Large intestine (tissue), 12 donors: ENCODE data around the gene FNDC8. TPM values are rescaled to one million over a fixed set of nuclear protein-coding genes. Genes with fewer than 3 reads are reported as not detected.

Experiments used
- DNase-seq, 2 donors: peaks; one replicate each; pipeline versions ENCODE4 v3.0.0 to v3.0.0-alpha.2; 2013
- H3K27ac ChIP-seq: one replicate; pipeline ENCODE4 v1.5.1; 2013; ENCODE audit warnings: low read length
- H3K27me3 ChIP-seq: 2 replicates; pipeline ENCODE4 v1.6.1; 2013; ENCODE audit warnings: low read length; ENCODE audit not compliant: control insufficient read depth, insufficient read depth
- H3K36me3 ChIP-seq: 2 replicates; pipeline ENCODE4 v1.6.1; 2013; ENCODE audit warnings: low read length; ENCODE audit not compliant: control insufficient read depth, insufficient read depth
- H3K4me1 ChIP-seq: one replicate; pipeline ENCODE4 v1.6.1; 2013; ENCODE audit warnings: low read length; ENCODE audit not compliant: control insufficient read depth, insufficient read depth
- H3K4me3 ChIP-seq: one replicate; pipeline ENCODE4 v1.5.1; 2013; ENCODE audit warnings: low read length
- H3K9me3 ChIP-seq: one replicate; pipeline ENCODE4 v1.6.1; 2013; ENCODE audit warnings: mild to moderate bottlenecking, low read depth, low read length, moderate library complexity; ENCODE audit not compliant: control insufficient read depth
- WGBS: methylation state at CpG from one replicate; pipeline ENCODE4 v1.1.5; 2013; ENCODE audit warnings: low lambda C conversion rate; ENCODE audit not compliant: insufficient coverage; 5-methylcytosine and 5-hydroxymethylcytosine counted together
- long read RNA-seq, 11 donors: transcript quantifications; one replicate each; lab custom pipeline, GENCODE V29; 2026
- polyA plus RNA-seq: library from polyadenylated mRNA; unstranded; fragments of 120-200 nt; gene quantifications from one replicate; pipeline ENCODE4 v1.2.1, GENCODE V29; 2013

Gene FNDC8
- polyA plus RNA-seq, result 0.07 TPM
- long read RNA-seq, donor 1, result 0 reads
- long read RNA-seq, donor 2, result 0 reads
- long read RNA-seq, donor 3, result 0 reads
- long read RNA-seq, donor 4, result 0 reads
- long read RNA-seq, donor 5, result 0 reads
- long read RNA-seq, donor 6, result 0 reads
- long read RNA-seq, donor 7, result 0 reads
- long read RNA-seq, donor 8, result 0 reads
- long read RNA-seq, donor 9, result 0 reads
- long read RNA-seq, donor 10, result 0 reads
- long read RNA-seq, donor 11, result 0 reads

DNA sequence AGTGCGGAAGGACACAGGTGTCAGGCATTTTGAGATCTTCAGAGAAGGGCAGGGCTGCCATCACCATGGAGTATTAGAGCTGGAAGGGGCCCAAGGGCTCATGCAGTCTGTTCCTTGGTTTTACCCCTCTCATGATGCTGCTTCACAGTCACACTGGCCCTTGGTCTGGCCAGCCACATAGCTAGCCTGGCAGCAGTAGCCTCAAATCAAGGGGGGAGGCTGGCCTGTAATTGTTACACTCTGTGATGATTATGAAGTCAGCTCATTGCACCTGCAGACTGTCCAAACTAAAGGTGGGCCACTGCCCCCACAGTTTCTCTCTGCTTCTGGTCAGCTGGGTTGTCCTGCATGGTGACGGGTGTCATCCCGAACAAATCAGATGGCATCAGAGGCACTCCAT is at the start of gene FNDC8:
TSS of gene FNDC8 (plus strand) at position 301 of the 400 bp plus-strand sequence. CDS start at position 380, 79 bp downstream.
- no peaks in the 10 kb centered on the region for H3K27me3 ChIP-seq
- DNase-seq, result no peak
- WGBS, result no CpG with 5 or more reads among the region's 3 CpGs
- H3K4me3 ChIP-seq, result no peak within 1 kb of the TSS
- H3K9me3 ChIP-seq, result no peaks in the 10 kb centered on the region
- H3K36me3 ChIP-seq, result no peaks in the 10 kb centered on the region
- peaks cover 2% of the 10 kb centered on the region for H3K4me1 ChIP-seq
- H3K27ac ChIP-seq, result no peak within 1 kb of the TSS

DNA sequence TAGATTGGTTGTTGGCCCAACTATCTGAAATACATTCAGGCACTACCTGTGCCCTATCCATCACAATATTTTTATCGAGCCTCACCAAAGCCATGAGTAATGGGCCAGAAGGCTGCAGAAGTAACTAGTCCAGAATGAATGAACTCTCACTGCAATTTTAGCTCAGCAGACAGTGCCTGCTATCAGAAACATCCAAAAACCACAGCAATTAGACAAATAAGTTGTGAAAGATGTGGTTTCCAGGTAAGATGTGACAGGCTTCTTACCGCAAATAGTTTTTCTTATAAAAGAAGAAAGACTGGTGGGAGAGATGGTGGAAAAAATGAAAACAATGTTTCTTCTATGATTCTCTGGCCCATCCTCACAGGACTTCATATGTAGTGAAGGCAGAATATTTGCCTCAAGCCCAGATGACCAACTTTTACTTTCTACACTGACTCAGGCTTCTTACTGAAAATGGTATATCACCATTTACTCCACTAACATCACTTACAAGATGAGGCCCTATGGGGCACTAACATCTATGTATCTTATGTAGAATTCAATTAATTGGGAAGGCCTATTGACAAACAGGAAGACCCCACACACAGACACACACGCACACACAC is 48.1 kb upstream of the FNDC8 start:
- Histone ChIP-seq H3K9me3 (no peaks in the 10 kb centered on the region), H3K27me3 (no peaks in the 10 kb centered on the region), H3K27ac (no peak overlapping the region), H3K4me3 (no peak overlapping the region), H3K4me1 (peaks cover 23% of the 10 kb centered on the region), H3K36me3 (no peaks in the 10 kb centered on the region)
- no peak for DNase-seq
- 100% methylated on average over 1 of the region's 3 CpGs for WGBS

DNA sequence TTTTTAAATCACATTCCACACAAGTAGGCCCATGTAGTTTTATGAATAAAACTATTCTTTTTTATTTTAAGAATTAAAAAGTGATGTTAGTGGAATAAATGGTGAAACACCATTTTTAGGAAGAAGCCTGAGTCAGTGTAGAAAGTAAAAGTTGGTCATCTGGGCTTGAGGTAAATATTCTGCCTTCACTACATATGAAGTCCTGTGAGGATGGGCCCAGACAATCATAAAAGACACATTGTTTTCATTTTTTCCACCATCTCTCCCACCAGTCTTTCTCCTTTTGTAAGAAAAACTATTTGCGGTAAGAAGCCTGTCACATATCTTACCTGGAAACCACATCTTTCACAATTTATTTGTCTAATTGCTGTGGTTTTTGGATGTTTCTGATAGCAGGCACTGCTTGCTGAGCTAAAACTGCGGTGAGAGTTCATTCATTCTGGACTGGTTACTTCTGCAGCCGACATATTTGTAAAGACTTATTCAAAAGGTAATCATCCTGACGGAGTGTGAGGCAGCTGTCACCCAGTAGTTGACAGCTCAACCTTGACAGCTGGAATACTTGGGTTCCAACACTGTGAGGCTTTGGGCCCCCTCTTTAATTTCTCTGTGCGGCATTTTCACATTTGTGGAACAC is 47.3 kb upstream of the FNDC8 start:
- no peaks in the 10 kb centered on the region for H3K36me3 ChIP-seq
- no peak overlapping the region for H3K27ac ChIP-seq
- H3K4me1 ChIP-seq, result peaks cover 17% of the 10 kb centered on the region
- no peak overlapping the region for H3K4me3 ChIP-seq
- WGBS, result 31% methylated on average over 3 of the region's 5 CpGs
- H3K9me3 ChIP-seq, result no peaks in the 10 kb centered on the region
- DNase-seq, result no peak
- H3K27me3 ChIP-seq, result no peaks in the 10 kb centered on the region

DNA sequence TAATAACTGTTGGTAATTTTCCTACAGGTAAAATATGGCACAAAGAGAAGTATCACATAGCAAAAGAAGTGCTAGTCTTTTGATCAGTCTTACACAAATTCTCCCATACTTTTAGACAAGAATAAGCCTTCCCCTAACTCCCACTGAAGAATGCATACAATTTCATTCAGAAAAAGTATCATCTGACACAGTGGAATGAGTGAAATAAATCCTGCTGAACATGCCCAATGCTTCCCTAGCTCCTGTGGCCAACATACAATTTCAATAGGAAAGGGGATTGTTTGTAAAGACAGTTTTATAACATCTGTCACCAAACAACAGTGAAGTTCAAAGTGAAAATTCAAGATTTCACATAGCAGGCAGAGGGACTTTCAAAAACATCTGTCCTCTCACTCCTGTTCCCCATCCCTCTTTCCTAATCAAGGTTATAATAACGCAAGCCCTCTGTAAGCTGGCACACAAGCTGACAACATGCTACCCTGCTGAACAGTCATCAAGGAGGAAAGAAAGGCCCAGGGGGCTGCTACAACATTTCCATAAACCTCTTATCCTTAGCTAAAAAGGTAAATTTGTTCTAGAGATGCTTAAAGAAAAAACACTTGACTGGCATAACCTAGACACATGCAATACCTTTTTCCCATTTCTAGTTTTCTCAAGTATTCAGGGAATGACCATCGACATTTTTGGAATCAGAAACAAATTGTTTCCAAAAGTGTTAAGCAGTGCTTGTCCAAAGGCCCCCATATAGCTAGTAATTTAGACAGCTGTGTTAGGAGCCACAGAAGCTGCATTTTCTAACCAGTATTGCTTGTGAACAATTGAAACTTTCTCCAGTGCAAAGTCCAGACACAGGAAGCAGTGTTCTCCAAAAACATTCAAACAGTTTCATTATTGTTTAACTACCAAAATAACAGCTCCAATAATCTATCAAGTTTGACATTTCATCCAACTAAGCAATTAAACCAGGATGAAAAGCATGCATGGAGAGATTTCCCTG is 46.4 kb upstream of the FNDC8 start:
- Histone ChIP-seq H3K4me3 (no peak overlapping the region), H3K36me3 (no peaks in the 10 kb centered on the region), H3K9me3 (no peaks in the 10 kb centered on the region), H3K27ac (no peak overlapping the region), H3K27me3 (no peaks in the 10 kb centered on the region), H3K4me1 (peaks cover 18% of the 10 kb centered on the region)
- WGBS, result 20% methylated on average over 1 of the region's 2 CpGs
- DNase-seq, result peak in 1 of 2 donors; percentile 55

DNA sequence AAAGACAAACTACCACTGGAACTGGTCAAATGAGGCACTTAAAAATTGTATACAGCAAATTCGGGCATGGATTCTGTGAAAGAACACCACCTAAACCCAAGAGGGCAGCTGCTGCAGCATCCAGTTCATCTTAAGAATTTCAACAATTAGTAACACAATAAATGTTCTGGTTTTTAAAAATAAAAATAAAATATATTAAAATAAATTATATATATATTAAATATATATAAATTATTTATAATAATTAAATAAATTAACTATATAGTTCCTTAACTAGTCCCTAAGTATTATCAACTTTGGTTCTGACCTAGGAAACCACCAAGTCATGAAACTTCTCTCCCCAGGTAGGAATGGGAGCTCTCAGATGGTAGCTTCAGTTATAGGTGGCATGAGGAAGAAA is 44.5 kb upstream of the FNDC8 start:
- DNase-seq, result no peak
- Histone ChIP-seq H3K36me3 (no peaks in the 10 kb centered on the region), H3K9me3 (no peaks in the 10 kb centered on the region), H3K27me3 (no peaks in the 10 kb centered on the region), H3K4me3 (no peak overlapping the region), H3K4me1 (peaks cover 17% of the 10 kb centered on the region), H3K27ac (no peak overlapping the region)
- no CpG with 5 or more reads among the region's 1 CpG for WGBS

DNA sequence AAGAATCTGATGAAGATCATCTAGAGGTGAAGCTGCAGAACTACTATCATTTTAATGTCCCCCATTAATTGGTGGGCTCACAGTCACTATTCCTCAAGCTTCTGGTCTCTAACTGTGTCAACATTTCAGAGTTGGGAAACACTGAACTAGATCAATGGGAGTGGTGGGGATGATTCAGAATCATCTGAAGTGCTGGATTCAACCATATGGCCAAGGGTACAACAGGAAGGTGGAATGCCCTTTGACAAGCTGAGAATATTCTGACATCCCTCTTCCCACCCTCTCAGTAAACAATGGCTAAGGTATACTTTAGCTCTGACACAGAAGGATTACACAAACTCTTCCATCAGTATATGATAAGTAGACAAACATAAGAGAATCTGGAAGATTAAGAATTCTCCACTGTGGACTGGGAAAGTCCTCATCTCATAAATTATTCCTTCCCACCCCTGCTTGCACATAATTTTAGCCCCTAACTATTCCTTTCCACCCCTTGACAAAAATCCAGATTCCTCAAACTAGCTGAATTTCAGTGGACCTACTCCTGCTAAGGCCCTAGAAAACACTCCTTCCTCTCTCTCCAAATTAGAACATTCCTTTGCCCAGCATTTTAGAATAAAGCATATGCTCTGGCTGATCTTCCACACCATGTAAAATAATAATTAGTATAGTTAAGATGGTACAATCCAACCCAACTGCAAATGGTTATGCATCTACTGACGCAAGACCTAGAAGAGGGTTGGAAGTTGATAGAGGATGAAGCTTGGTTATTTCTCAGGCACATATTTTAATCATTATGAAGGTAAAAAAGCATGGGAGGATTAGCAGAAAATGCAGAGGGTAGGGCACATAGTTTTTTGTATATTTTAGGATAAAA is 41.6 kb upstream of the FNDC8 start:
- peak; percentile 61 to 77 for DNase-seq
- peaks cover 15% of the 10 kb centered on the region for H3K4me1 ChIP-seq
- H3K36me3 ChIP-seq, result no peaks in the 10 kb centered on the region
- no peak overlapping the region for H3K4me3 ChIP-seq
- no peaks in the 10 kb centered on the region for H3K27me3 ChIP-seq
- peak overlapping the region; percentile 48 for H3K27ac ChIP-seq
- no peaks in the 10 kb centered on the region for H3K9me3 ChIP-seq
- 100% methylated on average over 1 of the region's 1 CpG for WGBS

DNA sequence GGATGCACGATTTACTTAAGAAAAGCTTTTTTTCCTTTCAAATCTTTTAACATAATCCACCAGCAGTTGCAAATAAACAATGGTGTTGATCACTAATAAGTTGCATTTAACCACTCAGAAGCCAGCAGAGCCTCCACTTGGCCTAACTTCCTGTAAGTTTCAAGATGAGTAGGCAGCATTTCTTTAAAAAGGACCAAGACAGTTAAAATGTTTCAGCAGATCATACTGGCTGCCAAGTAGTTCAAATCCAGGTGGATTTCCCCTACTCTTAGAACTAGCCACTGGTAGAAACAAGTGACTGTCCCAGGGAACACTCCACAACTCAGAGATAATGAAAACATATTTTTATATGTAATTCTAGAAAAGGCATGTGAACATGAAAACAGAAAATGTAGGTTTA is 40.9 kb upstream of the FNDC8 start:
- Histone ChIP-seq H3K4me3 (no peak overlapping the region), H3K27ac (no peak overlapping the region), H3K4me1 (peaks cover 21% of the 10 kb centered on the region), H3K27me3 (no peaks in the 10 kb centered on the region), H3K9me3 (no peaks in the 10 kb centered on the region), H3K36me3 (no peaks in the 10 kb centered on the region)
- no peak for DNase-seq
- WGBS, result 40% methylated on average over 1 of the region's 1 CpG

DNA sequence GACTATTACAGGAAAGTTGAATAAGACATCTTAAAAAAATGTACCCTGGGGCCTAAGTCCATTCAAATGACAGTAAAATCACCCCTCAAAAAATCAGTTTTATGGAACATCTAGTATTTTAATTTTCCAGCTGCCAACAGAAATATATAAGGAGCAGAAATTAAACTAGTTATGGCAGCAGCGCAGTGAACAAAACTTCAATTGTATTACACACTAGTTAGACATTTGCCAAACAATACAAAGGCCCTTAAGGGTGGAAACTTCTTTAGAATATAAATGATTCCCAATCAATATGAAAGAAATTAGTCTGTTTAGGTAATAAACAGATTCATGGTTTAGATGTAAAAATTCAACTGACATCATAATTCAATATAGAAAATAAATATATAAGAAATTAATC is 39.8 kb upstream of the FNDC8 start:
- Histone ChIP-seq H3K4me1 (peaks cover 31% of the 10 kb centered on the region), H3K36me3 (no peaks in the 10 kb centered on the region), H3K27ac (no peak overlapping the region), H3K9me3 (no peaks in the 10 kb centered on the region), H3K4me3 (no peak overlapping the region), H3K27me3 (no peaks in the 10 kb centered on the region)
- no peak for DNase-seq
- WGBS, result no CpG with 5 or more reads among the region's 1 CpG

DNA sequence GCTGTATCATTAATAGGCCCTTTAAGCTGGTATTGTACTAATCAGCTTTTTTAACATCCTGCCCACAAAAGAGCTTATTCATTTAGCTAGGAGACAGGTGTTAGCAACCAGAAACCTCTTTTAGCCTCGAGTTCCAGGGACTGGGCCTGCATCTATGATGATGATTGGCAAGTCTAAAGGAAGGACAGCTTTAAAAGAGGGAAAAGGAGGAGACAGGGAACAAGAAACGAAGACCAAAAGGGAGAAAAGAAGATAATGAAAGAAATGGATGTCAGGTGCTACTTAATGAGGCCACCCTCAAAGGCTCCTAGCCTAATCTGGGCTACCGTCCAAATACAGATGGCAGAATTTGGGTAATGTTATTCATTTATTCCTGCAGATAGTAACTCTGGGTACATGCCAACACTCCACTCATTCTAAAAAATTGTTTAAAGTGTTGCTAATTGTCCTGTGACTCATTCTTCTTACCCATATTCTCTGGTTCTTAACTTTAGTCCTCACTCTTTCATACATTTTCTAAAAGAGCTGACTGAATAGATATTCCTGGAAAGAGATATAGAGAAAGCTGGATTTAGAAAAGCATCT is 39.2 kb upstream of the FNDC8 start:
- H3K27me3 ChIP-seq, result no peaks in the 10 kb centered on the region
- no peak overlapping the region for H3K4me3 ChIP-seq
- DNase-seq, result no peak
- H3K9me3 ChIP-seq, result no peaks in the 10 kb centered on the region
- H3K36me3 ChIP-seq, result no peaks in the 10 kb centered on the region
- H3K4me1 ChIP-seq, result peaks cover 36% of the 10 kb centered on the region
- H3K27ac ChIP-seq, result no peak overlapping the region
- 45% methylated on average over 2 of the region's 3 CpGs for WGBS
